ENCODE results near the gene ATP9B. TPM values are rescaled to one million over a fixed set of nuclear protein-coding genes. Genes with fewer than 3 reads are reported as not detected.

The ATP9B gene
- total RNA-seq, 1 donor from 2014 or later: 22.7 TPM

GRCh38 chr18:79337184-79337583 lies 268.0 kb downstream of the ATP9B start:
- DNase-seq (ENCODE audit: low read depth): no peak
- no peak for TF ChIP-seq CTCF (conservative IDR thresholded peaks at IDR 0.05; ENCODE audit: low read depth, low read length)
- H3K4me3 ChIP-seq (ENCODE audit: low read depth, low read length): no peak overlapping the region

- H3K4me3 ChIP-seq (ENCODE audit: low read depth, low read length): no peak overlapping the region
- no peak for DNase-seq (ENCODE audit: low read depth)
- TF ChIP-seq CTCF (conservative IDR thresholded peaks at IDR 0.05; ENCODE audit: low read depth, low read length): no peak
Observed at GRCh38 chr18:79337620-79338019, 268.4 kb downstream of the ATP9B start.

GRCh38 chr18:79339094-79339908 lies 270.1 kb downstream of the ATP9B start:
- no peak overlapping the region for H3K4me3 ChIP-seq (ENCODE audit: low read depth, low read length)
- TF ChIP-seq CTCF (conservative IDR thresholded peaks at IDR 0.05; ENCODE audit: low read depth, low read length): no peak
- no peak for DNase-seq (ENCODE audit: low read depth)

GRCh38 chr18:79343567-79344207 lies 274.5 kb downstream of the ATP9B start:
- TF ChIP-seq CTCF (conservative IDR thresholded peaks at IDR 0.05; ENCODE audit: low read depth, low read length): no peak
- no peak for DNase-seq (ENCODE audit: low read depth)

GRCh38 chr18:79344208-79344581 lies 275.0 kb downstream of the ATP9B start:
- no peak for TF ChIP-seq CTCF (conservative IDR thresholded peaks at IDR 0.05; ENCODE audit: low read depth, low read length)
- H3K4me3 ChIP-seq (ENCODE audit: low read depth, low read length): no peak overlapping the region
- DNase-seq (ENCODE audit: low read depth): no peak

More at GRCh38 chr18:79343567-79344207, 274.5 kb downstream of the ATP9B start:
- no peak overlapping the region for H3K4me3 ChIP-seq (ENCODE audit: low read depth, low read length)

GRCh38 chr18:79345366-79345765 lies 276.2 kb downstream of the ATP9B start:
- no peak overlapping the region for H3K4me3 ChIP-seq (ENCODE audit: low read depth, low read length)
- DNase-seq (ENCODE audit: low read depth): no peak
- no peak for TF ChIP-seq CTCF (conservative IDR thresholded peaks at IDR 0.05; ENCODE audit: low read depth, low read length)
